K562 (cell line): ENCODE data around the gene SLC40A1. TPM values are rescaled to one million over a fixed set of nuclear protein-coding genes. Genes with fewer than 3 reads are reported as not detected.

ENCODE experiments used
- ATAC-seq: fragments of 200-7000 bp; cut with Tn5 transposase; 3 replicates; pipeline ENCODE4 v1.9.1; 2020; ENCODE audit warnings: moderate library complexity
- BruUV-seq: library from RNA; stranded (reverse); fragments of 400-500 nt; replicated peaks from 2 replicates; lab custom pipeline; 2021; lab: Mats Ljungman, UMichigan
- CTCF ChIA-PET: fragments of 300-600 bp; formaldehyde crosslinking; extraction: SDS; loops from one replicate; lab custom pipeline; 2021; ENCODE audit warnings: low intra/inter-chr PET ratio; lab: Yijun Ruan, JAX
- POLR2A ChIA-PET: fragments of 300-600, 350-650 bp; sonication (Branson Sonifier 250); formaldehyde crosslinking; extraction: SDS; loops from one replicate; lab custom pipeline; 2021; ENCODE audit warnings: antibody characterized with exemption, inconsistent platforms; lab: Yijun Ruan, JAX
- DNase-seq, 4 experiments: peaks; one replicate each; pipeline versions ENCODE4 v3.0.0 to v3.0.0-alpha.2; 2011 to 2018; ENCODE audit warnings: low spot score in 3 of 4, mixed read lengths in 3 of 4; ENCODE audit errors: extremely low read depth in 1 of 4
- FAIRE-seq: peaks from 2 replicates; lab custom pipeline; 2011; peaks lifted over from hg19 to GRCh38; lab: Jason Lieb, UNC
- H2AFZ ChIP-seq: 2 replicates; pipeline ENCODE4 v1.6.0; 2011; ENCODE audit warnings: low read depth, low read length, control low read depth, inconsistent platforms
- H3K27ac ChIP-seq: fragments of 200-600 bp; 3 replicates; pipeline ENCODE4 v1.8.0; 2011; ENCODE audit warnings: low read depth, mild to moderate bottlenecking, control low read depth, inconsistent platforms, low read length, moderate library complexity, mixed read lengths; ENCODE audit errors: extremely low read depth
- H3K27me3 ChIP-seq, 2 experiments: fragments of 300-600 bp in 1 of 2; 2 replicates in 1 of 2; 3 replicates in 1 of 2; pipeline versions ENCODE4 v1.6.0 to v1.8.0; 2011; ENCODE audit warnings: inconsistent platforms in 2 of 2, low read length in 2 of 2, mild to moderate bottlenecking in 1 of 2, mixed read lengths in 1 of 2, moderate library complexity in 1 of 2; ENCODE audit not compliant: control insufficient read depth in 2 of 2, insufficient read depth in 2 of 2
- H3K36me3 ChIP-seq: fragments of 300-600 bp; 3 replicates; pipeline ENCODE4 v1.8.0; 2011; ENCODE audit warnings: mild to moderate bottlenecking, low read length, inconsistent platforms; ENCODE audit not compliant: control insufficient read depth, insufficient read depth
- H3K4me1 ChIP-seq, 2 experiments: fragments of 200-600 bp in 1 of 2; replicated peaks in 1 of 2; 2 replicates in 1 of 2; 3 replicates in 1 of 2; pipeline versions ENCODE4 v1.5.1 to v1.8.0; 2011; ENCODE audit warnings: inconsistent platforms in 2 of 2, low read length in 2 of 2, mild to moderate bottlenecking in 1 of 2, mixed read lengths in 1 of 2, moderate library complexity in 1 of 2; ENCODE audit not compliant: control insufficient read depth in 2 of 2, insufficient read depth in 2 of 2
- H3K4me2 ChIP-seq: 2 replicates; pipeline ENCODE4 v1.6.1; 2011; ENCODE audit warnings: low read length, control low read depth, inconsistent platforms, mixed read lengths; ENCODE audit not compliant: insufficient read depth
- H3K4me3 ChIP-seq: fragments of 200-600 bp; sonication (generic), shearing (Covaris generic); 2 replicates; pipeline ENCODE4 v1.5.1; 2016; ENCODE audit warnings: control low read depth, inconsistent platforms
- H3K79me2 ChIP-seq: fragments of 200-600 bp; 3 replicates; pipeline ENCODE4 v1.8.0; 2011; ENCODE audit warnings: low read length, inconsistent platforms; ENCODE audit not compliant: control insufficient read depth, insufficient read depth
- H3K9ac ChIP-seq, 2 experiments: 2 replicates each; pipeline versions ENCODE4 v1.6.0 to v1.6.1; 2011; ENCODE audit warnings: low read depth in 2 of 2, low read length in 2 of 2, control low read depth in 1 of 2, inconsistent platforms in 1 of 2, mild to moderate bottlenecking in 1 of 2, mixed read lengths in 1 of 2; ENCODE audit not compliant: insufficient read depth in 1 of 2
- H3K9me1 ChIP-seq: one replicate; pipeline ENCODE4 v1.6.0; 2011; ENCODE audit warnings: inconsistent platforms, mild to moderate bottlenecking, low read length, moderate library complexity; ENCODE audit not compliant: control insufficient read depth, insufficient read depth
- H3K9me3 ChIP-seq: replicated peaks from 2 replicates; pipeline ENCODE4 v1.5.1; 2011; ENCODE audit warnings: low read depth, low read length, inconsistent platforms; ENCODE audit not compliant: control insufficient read depth, insufficient read depth
- H4K20me1 ChIP-seq: replicated peaks from 2 replicates; pipeline ENCODE4 v1.6.1; 2011; ENCODE audit warnings: low read length, inconsistent platforms, mixed read lengths; ENCODE audit not compliant: control insufficient read depth, insufficient read depth
- PCBP2 ChIP-seq: fragments of 200-400 bp; formaldehyde crosslinking; IDR thresholded peaks from 2 replicates; pipeline ENCODE4 v1.6.1; 2018; ENCODE audit warnings: low read length, low read depth, mild to moderate bottlenecking, moderate library complexity; ENCODE audit not compliant: poor library complexity, severe bottlenecking
- PRDM10 ChIP-seq: fragments of 450-650 bp; IDR thresholded peaks from 2 replicates; pipeline ENCODE4 v1.6.1; 2018; ENCODE audit not compliant: partially characterized antibody
- WGBS: fragments of 100-300 bp; shearing (Covaris generic); methylation state at CpG from one replicate; pipeline ENCODE4 v1.1.6; 2016; ENCODE audit warnings: low coverage, mixed read lengths; ENCODE audit not compliant: insufficient coverage; ENCODE audit errors: missing lambda C conversion rate; 5-methylcytosine and 5-hydroxymethylcytosine counted together
- in situ Hi-C: fragments of 300-500 bp; cut with MboI; formaldehyde crosslinking; loops from 4 replicates; pipeline ENCODE4 v1.15.0; 2018; ENCODE audit warnings: inconsistent platforms, mixed read lengths
- intact Hi-C: fragments of 100-400 bp; cut with micrococcal nuclease; formaldehyde crosslinking; loops from 2 replicates; pipeline ENCODE4 v1.14.2; 2022
- polyA plus RNA-seq, 8 experiments: library from polyadenylated mRNA; depleted of rRNA in 4 of 8; stranded (reverse) in 5 of 8; unstranded in 3 of 8; fragments of >200 nt; fragmentation: Nextera tagmentation in 2 of 8; fragmentation: Illumina TruSeq in 1 of 8; extraction: Ambion mirVana in 2 of 8; extraction: Trizol in 1 of 8; gene quantifications; 2 replicates each; pipeline versions ENCODE4 v1.2.1 to v1.2.3, GENCODE V29; 2011 to 2014; ENCODE audit warnings: inconsistent platforms in 1 of 8, missing spikeins in 1 of 8
- total RNA-seq, 7 experiments: library from RNA; depleted of rRNA in 6 of 7; stranded (reverse); fragments of >200 nt in 6 of 7; fragmentation: Illumina TruSeq in 2 of 7; extraction: Trizol in 2 of 7; gene quantifications; 2 replicates each; pipeline versions ENCODE4 v1.2.1 to v1.2.3, GENCODE V29; 2011 to 2021; ENCODE audit warnings: low replicate concordance in 1 of 7

SLC40A1 gene
- total and polyA plus RNA-seq, 9 of the 15 experiments (the other 6 are each of a cell fraction or from before 2014, with no cell fraction given): 42.2 to 95.9 (median 54.9) TPM

- no peak for FAIRE-seq
- Histone ChIP-seq H4K20me1 (no peaks in the 10 kb centered on the region), H3K4me1 (peaks cover 0 to 17% of the 10 kb centered on the region in 2 experiments; a peak in 3 of 5 replicates)
- TF ChIP-seq PCBP2 (no peak), PRDM10 (peak; percentile 37)
- TF ChIP-seq, all 486 proteins: peak for 1
- Histone ChIP-seq H3K9me1 (no peaks in the 10 kb centered on the region), H3K4me3 (no peak overlapping the region), H3K27me3 (no peaks in the 10 kb centered on the region), H3K36me3 (no peaks in the 10 kb centered on the region), H3K4me2 (no peak overlapping the region), H3K79me2 (no peaks in the 10 kb centered on the region), H2AFZ (no peak overlapping the region), H3K9ac (no peak overlapping the region), H3K27ac (no peak overlapping the region), H3K9me3 (no peaks in the 10 kb centered on the region)
- CTCF ChIA-PET: no interaction called here
- no peak for ATAC-seq
- DNase-seq: no peak
- 41% methylated on average over 2 of the region's 2 CpGs for WGBS
- POLR2A ChIA-PET: interaction anchor here (0.6 to 1.2 kb wide), 3 partner anchors 12 to 180 kb away, joined by 3 to 9 read pairs (median 5); no protein-coding TSS in a partner anchor
- BruUV-seq: no TSS peak
- intact Hi-C loops (no loop called here), in situ Hi-C loops (no loop called here)
These were observed 45.0 kb upstream of the SLC40A1 start for GRCh38 chr2:189625636-189626035.
